OCI-M2 (cell line): ENCODE data around the gene MYO18B.

Source experiments
- DNase-seq: peaks from one replicate; lab custom pipeline; 2025; ENCODE audit not compliant: unreplicated experiment; lab: John Stamatoyannopoulos, UW

MYO18B gene

GRCh38 chr22:25712661-25713400 is 29.2 kb upstream of the MYO18B start:
- no peak for DNase-seq

GRCh38 chr22:25714070-25714469 is 27.9 kb upstream of the MYO18B start:
- DNase-seq: no peak

- DNase-seq: no peak
These were observed 27.2 kb upstream of the MYO18B start for GRCh38 chr22:25714739-25715138.

GRCh38 chr22:25716637-25717036 is 25.4 kb upstream of the MYO18B start:
- DNase-seq: no peak

GRCh38 chr22:25718135-25718840 is 23.7 kb upstream of the MYO18B start:
- DNase-seq: no peak

- DNase-seq: no peak
These were observed 19.8 kb upstream of the MYO18B start for GRCh38 chr22:25722223-25722622.

- DNase-seq: no peak
These were observed 19.4 kb upstream of the MYO18B start for GRCh38 chr22:25722626-25723025.

GRCh38 chr22:25726241-25726640 is 15.7 kb upstream of the MYO18B start:
- no peak for DNase-seq

- DNase-seq: no peak
These were observed 13.9 kb upstream of the MYO18B start for GRCh38 chr22:25728071-25728470.

GRCh38 chr22:25729016-25729995 is 12.7 kb upstream of the MYO18B start:
- DNase-seq: no peak

- no peak for DNase-seq
These were observed 6.3 kb upstream of the MYO18B start for GRCh38 chr22:25735650-25736049.

GRCh38 chr22:25736378-25737011 is 5.5 kb upstream of the MYO18B start:
- DNase-seq: no peak

GRCh38 chr22:25739659-25740344 is 2.2 kb upstream of the MYO18B start:
- no peak for DNase-seq

GRCh38 chr22:25742918-25743708 is 1.1 kb downstream of the MYO18B start:
- DNase-seq: no peak

GRCh38 chr22:25744694-25745093 is 2.7 kb downstream of the MYO18B start:
- no peak for DNase-seq

- DNase-seq: no peak
These were observed 3.5 kb downstream of the MYO18B start for GRCh38 chr22:25745341-25746011.

GRCh38 chr22:25746012-25746373 is 4.0 kb downstream of the MYO18B start:
- DNase-seq: no peak

GRCh38 chr22:25747245-25747944 is 5.4 kb downstream of the MYO18B start:
- no peak for DNase-seq
